ENCODE results near the gene SLC45A1. TPM values are rescaled to one million over a fixed set of nuclear protein-coding genes. Genes with fewer than 3 reads are reported as not detected.

SLC45A1 gene
- total and polyA plus RNA-seq, 2 of the 4 experiments (the other 2 are of a cell fraction) = 0.72 to 3.9 TPM

GRCh38 chr1:8330271-8331125, 12.6 kb downstream of the SLC45A1 start:
- Histone ChIP-seq H3K14ac (replicated peaks; ENCODE audit: low read depth, low read length) (no peak overlapping the region), H3K23ac (ENCODE audit: low read depth, low read length) (no peak overlapping the region), H3K56ac (ENCODE audit: extremely low read depth, insufficient read depth, low read length) (no peak overlapping the region), H4K91ac (ENCODE audit: insufficient read depth, low read depth, low read length) (no peak overlapping the region), H3K4me2 (ENCODE audit: low read depth, low read length) (no peak overlapping the region), H2BK15ac (ENCODE audit: low read depth, low read length) (no peak overlapping the region; the same call in 2 of the 3 replicates), H3K4me3 (ENCODE audit: insufficient read depth, low read depth, low read length) (no peak overlapping the region), H3K27me3 (ENCODE audit: control insufficient read depth, insufficient read depth, low read length) (no peaks in the 10 kb centered on the region), H3K18ac (ENCODE audit: low read depth, low read length) (no peak overlapping the region), H2BK120ac (ENCODE audit: low read depth, low read length) (no peak overlapping the region), H4K8ac (ENCODE audit: low read depth in 2 of 2, low read length in 2 of 2) (no peak overlapping the region), H2AK9ac (replicated peaks; ENCODE audit: low read depth, low read length, poor library complexity) (no peak overlapping the region), H3K36me3 (ENCODE audit: control insufficient read depth, insufficient read depth, low read length) (peaks cover 11% of the 10 kb centered on the region; the same call in 1 of the 2 replicates), H3K9me1 (ENCODE audit: insufficient read depth, low read length) (peaks cover 2% of the 10 kb centered on the region; the same call in 1 of the 2 replicates), H2AFZ (replicated peaks; ENCODE audit: low read length, poor library complexity) (no peak overlapping the region), H4K20me1 (ENCODE audit: insufficient read depth, low read length) (no peaks in the 10 kb centered on the region), H3K4me1 (ENCODE audit: control insufficient read depth, insufficient read depth, low read length) (no peaks in the 10 kb centered on the region), H2AK5ac (ENCODE audit: low read depth, low read length) (no peak overlapping the region), H3K4ac (ENCODE audit: low read depth, low read length) (no peak overlapping the region), H3K79me1 (ENCODE audit: low read depth in 1 of 2, low read length in 2 of 2) (no peaks in the 10 kb centered on the region), H4K5ac (ENCODE audit: low read depth, low read length) (no peak overlapping the region), H2BK5ac (ENCODE audit: low read depth, low read length, poor library complexity, severe bottlenecking) (no peak overlapping the region), H3K27ac (ENCODE audit: insufficient read depth, low read length) (no peak overlapping the region), H3K9ac (ENCODE audit: low read depth, low read length) (no peak overlapping the region), H3K9me3 (ENCODE audit: control insufficient read depth, insufficient read depth, low read length) (no peaks in the 10 kb centered on the region), H2BK20ac (ENCODE audit: low read depth, low read length) (no peak overlapping the region; the same call in 1 of the 2 replicates)
- in situ Hi-C loops (cut with MboI; ENCODE audit: low sequenced_read_pairs) (no loop called here), intact Hi-C loops (cut with micrococcal nuclease) (no loop called here), dilution Hi-C loops (cut with HindIII; ENCODE audit: low sequenced_read_pairs, unreplicated experiment) (no loop called here)
- POLR2A ChIA-PET (ENCODE audit: unreplicated experiment) = no interaction called here
- DNase-seq = no peak
- TF ChIP-seq USF2 (IDR thresholded peaks at IDR 0.05; ENCODE audit: low read depth, low read length) (no peak), BHLHE40 (IDR thresholded peaks at IDR 0.05; ENCODE audit: low read depth, low read length) (no peak), FOS (IDR thresholded peaks at IDR 0.05; ENCODE audit: low read depth, low read length) (no peak), SMC3 (IDR thresholded peaks at IDR 0.05; ENCODE audit: low read depth, low read length) (no peak), NFE2L2 (IDR thresholded peaks at IDR 0.05; ENCODE audit: low read depth, low read length) (no peak), POLR2A (IDR thresholded peaks at IDR 0.05; ENCODE audit: low read depth, low read length) (no peak), CHD1 (IDR thresholded peaks at IDR 0.05; ENCODE audit: low read depth, low read length) (no peak), RAD21 (IDR thresholded peaks at IDR 0.05; ENCODE audit: low read length) (no peak)
- ATAC-seq (ENCODE audit: low read depth) = no peak
- WGBS, 2 experiments (ENCODE audit: extremely low coverage in 2 of 2, insufficient read length in 1 of 2) = 93% methylated on average over 26 of the region's 47 CpGs; no CpG with 5 or more reads in 1 of the 2 experiments
- BruUV-seq (replicated peaks) = no TSS peak
- CTCF ChIA-PET = no interaction called here

Measured in IMR-90 (cell line).